HepG2 (cell line): ENCODE measurements around the gene ACADS.

Experiments
- CTCF ChIP-seq: sonication (generic); formaldehyde crosslinking; IDR thresholded peaks from 2 replicates; pipeline ENCODE4 v1.5.0; 2020; ENCODE audit warnings: mild to moderate bottlenecking, missing genetic modification reagents, moderate library complexity
- RAD21 ChIP-seq: fragments of 450-650 bp; formaldehyde crosslinking; IDR thresholded peaks from 2 replicates; pipeline ENCODE4 v1.5.0; 2020; ENCODE audit warnings: mild to moderate bottlenecking
- ZNF253 ChIP-seq: sonication (generic); formaldehyde crosslinking; IDR thresholded peaks from 2 replicates; pipeline ENCODE4 v1.8.0; 2022; ENCODE audit warnings: mild to moderate bottlenecking, missing genetic modification reagents, borderline replicate concordance
- ZNF274 ChIP-seq: sonication (generic); formaldehyde crosslinking; IDR thresholded peaks from 2 replicates; pipeline ENCODE4 v1.5.1; 2020; ENCODE audit warnings: mild to moderate bottlenecking, missing genetic modification reagents
- TF ChIP-seq, protein P1 (sequence below): IDR thresholded peaks from 2 replicates; pipeline ENCODE4 v1.6.1; 2012; ENCODE audit warnings: low read depth, low read length, improper control_type of control experiment

- TF ChIP-seq RAD21 (CRISPR knock-in tag) (no peak), ZNF253 (CRISPR knock-in tag) (no peak), CTCF (CRISPR knock-in tag) (no peak), ZNF274 (no peak)
- TF ChIP-seq, protein P1, sequence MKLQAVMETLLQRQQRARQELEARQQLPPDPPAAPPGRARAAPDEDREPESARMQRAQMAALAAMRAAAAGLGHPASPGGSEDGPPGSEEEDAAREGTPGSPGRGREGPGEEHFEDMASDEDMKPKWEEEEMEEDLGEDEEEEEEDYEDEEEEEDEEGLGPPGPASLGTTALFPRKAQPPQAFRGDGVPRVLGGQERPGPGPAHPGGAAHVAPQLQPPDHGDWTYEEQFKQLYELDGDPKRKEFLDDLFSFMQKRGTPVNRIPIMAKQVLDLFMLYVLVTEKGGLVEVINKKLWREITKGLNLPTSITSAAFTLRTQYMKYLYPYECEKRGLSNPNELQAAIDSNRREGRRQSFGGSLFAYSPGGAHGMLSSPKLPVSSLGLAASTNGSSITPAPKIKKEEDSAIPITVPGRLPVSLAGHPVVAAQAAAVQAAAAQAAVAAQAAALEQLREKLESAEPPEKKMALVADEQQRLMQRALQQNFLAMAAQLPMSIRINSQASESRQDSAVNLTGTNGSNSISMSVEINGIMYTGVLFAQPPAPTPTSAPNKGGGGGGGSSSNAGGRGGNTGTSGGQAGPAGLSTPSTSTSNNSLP: no peak
These were observed 4.4 kb upstream of the ACADS start for GRCh38 chr12:120720987-120721801.
